Left lung (tissue), 10 donors: ENCODE measurements around the gene FGFRL1. TPM values are rescaled to one million over a fixed set of nuclear protein-coding genes. Genes with fewer than 3 reads are reported as not detected.

Source experiments
- ATAC-seq: fragments of 200-7000 bp; cut with Tn5 transposase; one replicate; pipeline ENCODE4 v1.9.1; 2020; ENCODE audit warnings: moderate library complexity
- DNase-seq, 4 donors: peaks; one replicate each; pipeline ENCODE4 v3.0.0-alpha.2; 2013 to 2020
- H3K27ac ChIP-seq, 2 donors: fragments of 200-600 bp; sonication (generic) in 1 of 2; one replicate each; pipeline versions ENCODE4 v1.5.0 to v1.8.0; 2020 to 2021
- H3K27me3 ChIP-seq, 2 donors: fragments of 200-600 bp; sonication (generic) in 1 of 2; one replicate each; pipeline versions ENCODE4 v1.5.0 to v1.8.0; 2020 to 2021
- H3K36me3 ChIP-seq, 2 donors: fragments of 200-600 bp; sonication (generic) in 1 of 2; one replicate each; pipeline versions ENCODE4 v1.5.0 to v1.8.0; 2020 to 2021
- H3K4me1 ChIP-seq, 2 donors: fragments of 200-600 bp; one replicate each; pipeline ENCODE4 v1.8.0; 2021
- H3K4me3 ChIP-seq, 2 donors: fragments of 200-600 bp; sonication (generic) in 1 of 2; one replicate each; pipeline versions ENCODE4 v1.5.0 to v1.8.0; 2020 to 2021; ENCODE audit warnings: mild to moderate bottlenecking in 1 of 2
- H3K9me3 ChIP-seq, 2 donors: fragments of 200-600 bp; sonication (generic) in 1 of 2; one replicate each; pipeline versions ENCODE4 v1.5.0 to v1.8.0; 2020 to 2021
- intact Hi-C, 2 donors: fragments of 100-400 bp; cut with DNase I; formaldehyde crosslinking; loops; one replicate each; pipeline versions ENCODE4 v1.11.2 to v1.14.2; 2022
- polyA plus RNA-seq, 6 donors: library from polyadenylated mRNA; unstranded; fragments of 120-200 nt; gene quantifications; one replicate each; pipeline ENCODE4 v1.2.1, GENCODE V29; 2013; ENCODE audit not compliant: insufficient read length in 6 of 6
- total RNA-seq, 2 donors: library from RNA; stranded (reverse); fragmentation: NEBNext Ultra II Directional; extraction: Animal tissue kit (Norgen Biotek cat#: 25700); gene quantifications; one replicate each; pipeline ENCODE4 v1.2.1, GENCODE V29; 2021
- TF ChIP-seq, protein P1 (sequence below), 2 donors: fragments of 200-600 bp; sonication (generic) in 1 of 2; IDR thresholded peaks; one replicate each; pipeline versions ENCODE4 v1.5.0 to v1.8.0; 2021; ENCODE audit warnings: antibody characterized with exemption in 2 of 2
- donor health status: DM: no; HTN: yes; CAD: no.
- donor health status: DM: no; HTN: no; CAD: no.

The FGFRL1 gene
- total and polyA plus RNA-seq, 8 donors = 16.3 to 31.2 (median 21.3) TPM

DNA sequence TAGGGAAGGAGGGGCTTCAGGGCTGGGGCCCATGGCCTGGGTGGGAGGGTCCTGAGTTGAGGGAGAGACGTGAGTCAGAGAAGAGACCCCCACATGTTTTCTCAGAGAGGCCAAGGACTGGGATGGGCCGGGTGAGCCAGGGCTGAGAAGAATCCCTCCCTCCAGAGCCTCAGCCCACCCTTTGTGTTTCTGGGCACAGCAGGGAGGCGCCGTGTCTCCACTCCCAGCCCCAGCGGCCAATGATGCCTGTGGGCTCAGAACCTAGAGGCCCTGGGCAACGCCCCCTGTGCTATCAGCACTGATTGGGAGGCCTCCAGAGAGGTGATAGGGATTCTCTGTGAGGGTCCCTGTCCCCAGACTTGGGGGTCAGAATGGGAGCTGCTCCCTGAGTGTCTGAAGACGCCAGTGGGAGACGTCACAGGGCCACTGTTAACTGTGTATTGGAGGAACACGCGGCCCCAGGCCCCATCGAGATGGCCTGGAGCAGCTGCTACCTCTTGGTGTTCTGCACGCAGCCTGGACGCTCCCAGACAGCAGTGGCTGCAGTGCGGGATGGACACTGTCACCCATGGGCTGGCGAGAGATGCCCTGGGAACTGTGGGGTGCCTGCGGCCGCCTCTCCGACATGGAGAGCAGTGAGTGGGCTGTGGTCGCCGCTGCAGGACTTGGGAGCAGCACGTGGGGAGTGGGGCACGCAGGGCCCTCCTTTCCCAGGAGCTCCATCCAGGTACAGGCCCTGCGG lies 8.5 kb downstream of the FGFRL1 start:
- no peaks in the 10 kb centered on the region for H3K9me3 ChIP-seq

GRCh38 chr4:1021386-1022050 lies 10.1 kb downstream of the FGFRL1 start:
- Histone ChIP-seq H3K27me3 (no peaks in the 10 kb centered on the region), H3K36me3 (peaks cover 0 to 13% of the 10 kb centered on the region in 2 donors), H3K4me1 (no peaks in the 10 kb centered on the region), H3K9me3 (no peaks in the 10 kb centered on the region), H3K27ac (no peak overlapping the region), H3K4me3 (no peak overlapping the region)
- ATAC-seq (no peak), DNase-seq (no peak)
- TF ChIP-seq, protein P1, sequence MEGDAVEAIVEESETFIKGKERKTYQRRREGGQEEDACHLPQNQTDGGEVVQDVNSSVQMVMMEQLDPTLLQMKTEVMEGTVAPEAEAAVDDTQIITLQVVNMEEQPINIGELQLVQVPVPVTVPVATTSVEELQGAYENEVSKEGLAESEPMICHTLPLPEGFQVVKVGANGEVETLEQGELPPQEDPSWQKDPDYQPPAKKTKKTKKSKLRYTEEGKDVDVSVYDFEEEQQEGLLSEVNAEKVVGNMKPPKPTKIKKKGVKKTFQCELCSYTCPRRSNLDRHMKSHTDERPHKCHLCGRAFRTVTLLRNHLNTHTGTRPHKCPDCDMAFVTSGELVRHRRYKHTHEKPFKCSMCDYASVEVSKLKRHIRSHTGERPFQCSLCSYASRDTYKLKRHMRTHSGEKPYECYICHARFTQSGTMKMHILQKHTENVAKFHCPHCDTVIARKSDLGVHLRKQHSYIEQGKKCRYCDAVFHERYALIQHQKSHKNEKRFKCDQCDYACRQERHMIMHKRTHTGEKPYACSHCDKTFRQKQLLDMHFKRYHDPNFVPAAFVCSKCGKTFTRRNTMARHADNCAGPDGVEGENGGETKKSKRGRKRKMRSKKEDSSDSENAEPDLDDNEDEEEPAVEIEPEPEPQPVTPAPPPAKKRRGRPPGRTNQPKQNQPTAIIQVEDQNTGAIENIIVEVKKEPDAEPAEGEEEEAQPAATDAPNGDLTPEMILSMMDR (IDR thresholded peaks at IDR 0.05) = no peak
- intact Hi-C loops = no loop called here

More for the DNA sequence above, 8.5 kb downstream of the FGFRL1 start:
- Histone ChIP-seq H3K27me3 (no peaks in the 10 kb centered on the region), H3K27ac (no peak overlapping the region), H3K36me3 (peaks cover 0 to 7% of the 10 kb centered on the region in 2 donors), H3K4me1 (no peaks in the 10 kb centered on the region), H3K4me3 (no peak overlapping the region)
- TF ChIP-seq, protein P1 (IDR thresholded peaks at IDR 0.05) = no peak
- ATAC-seq (no peak), DNase-seq (no peak)
- intact Hi-C loops = no loop called here

DNA sequence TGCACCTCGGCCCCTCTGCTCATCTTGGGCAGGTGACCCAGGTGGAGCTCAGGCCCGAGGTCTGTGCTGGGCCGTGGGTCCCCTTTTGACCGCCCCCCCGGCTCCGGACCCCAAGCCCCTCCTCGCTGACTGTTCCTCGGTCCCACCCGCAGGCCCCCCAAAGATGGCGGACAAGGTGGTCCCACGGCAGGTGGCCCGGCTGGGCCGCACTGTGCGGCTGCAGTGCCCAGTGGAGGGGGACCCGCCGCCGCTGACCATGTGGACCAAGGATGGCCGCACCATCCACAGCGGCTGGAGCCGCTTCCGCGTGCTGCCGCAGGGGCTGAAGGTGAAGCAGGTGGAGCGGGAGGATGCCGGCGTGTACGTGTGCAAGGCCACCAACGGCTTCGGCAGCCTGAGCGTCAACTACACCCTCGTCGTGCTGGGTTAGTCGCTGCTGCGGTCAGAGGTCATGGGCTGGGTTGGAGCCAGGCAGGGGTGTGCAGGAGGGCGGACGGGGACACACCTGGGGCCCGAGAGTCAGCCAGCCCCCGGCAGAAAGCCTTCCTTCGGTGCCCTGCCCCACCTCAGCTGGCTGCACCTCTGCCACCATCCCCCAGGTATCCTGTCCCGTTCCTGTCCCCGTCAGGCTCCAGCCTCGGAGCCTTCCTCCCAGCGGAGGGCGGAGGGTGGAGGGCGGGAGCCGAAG lies 10.8 kb downstream of the FGFRL1 start:
- H3K4me3 ChIP-seq = no peak overlapping the region
- ATAC-seq (no peak), DNase-seq (no peak)
- H3K27me3 ChIP-seq = peaks cover 0 to 5% of the 10 kb centered on the region in 2 donors
- no peaks in the 10 kb centered on the region for H3K4me1 ChIP-seq
- H3K36me3 ChIP-seq = peaks cover 0 to 13% of the 10 kb centered on the region in 2 donors
- H3K27ac ChIP-seq = no peak overlapping the region
- intact Hi-C loops = no loop called here
- TF ChIP-seq, protein P1 (IDR thresholded peaks at IDR 0.05) = no peak
- no peaks in the 10 kb centered on the region for H3K9me3 ChIP-seq

DNA sequence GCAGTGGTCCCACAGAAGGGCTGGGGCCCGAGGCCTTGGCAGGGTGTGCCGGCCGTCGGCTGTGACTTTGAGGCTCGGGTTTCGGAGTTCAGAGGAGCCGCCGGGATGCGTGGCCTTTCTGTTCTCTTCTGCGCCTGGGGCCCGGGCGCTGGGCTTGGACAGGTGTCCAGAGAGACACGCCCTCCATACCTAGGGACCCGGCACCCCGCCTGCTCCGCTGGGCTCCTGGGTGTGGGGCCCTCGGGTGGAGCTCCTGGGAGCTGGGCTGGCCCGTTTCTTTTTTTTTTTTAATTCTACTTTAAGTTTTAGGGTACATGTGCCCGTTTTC lies 11.3 kb downstream of the FGFRL1 start:
- H3K9me3 ChIP-seq = no peaks in the 10 kb centered on the region
- H3K4me3 ChIP-seq = no peak overlapping the region
- ATAC-seq (no peak), DNase-seq (no peak)
- no peaks in the 10 kb centered on the region for H3K4me1 ChIP-seq
- H3K27me3 ChIP-seq = peaks cover 0 to 10% of the 10 kb centered on the region in 2 donors
- intact Hi-C loops = no loop called here
- TF ChIP-seq, protein P1 (IDR thresholded peaks at IDR 0.05) = no peak
- H3K27ac ChIP-seq = no peak overlapping the region
- peaks cover 0 to 13% of the 10 kb centered on the region in 2 donors for H3K36me3 ChIP-seq

DNA sequence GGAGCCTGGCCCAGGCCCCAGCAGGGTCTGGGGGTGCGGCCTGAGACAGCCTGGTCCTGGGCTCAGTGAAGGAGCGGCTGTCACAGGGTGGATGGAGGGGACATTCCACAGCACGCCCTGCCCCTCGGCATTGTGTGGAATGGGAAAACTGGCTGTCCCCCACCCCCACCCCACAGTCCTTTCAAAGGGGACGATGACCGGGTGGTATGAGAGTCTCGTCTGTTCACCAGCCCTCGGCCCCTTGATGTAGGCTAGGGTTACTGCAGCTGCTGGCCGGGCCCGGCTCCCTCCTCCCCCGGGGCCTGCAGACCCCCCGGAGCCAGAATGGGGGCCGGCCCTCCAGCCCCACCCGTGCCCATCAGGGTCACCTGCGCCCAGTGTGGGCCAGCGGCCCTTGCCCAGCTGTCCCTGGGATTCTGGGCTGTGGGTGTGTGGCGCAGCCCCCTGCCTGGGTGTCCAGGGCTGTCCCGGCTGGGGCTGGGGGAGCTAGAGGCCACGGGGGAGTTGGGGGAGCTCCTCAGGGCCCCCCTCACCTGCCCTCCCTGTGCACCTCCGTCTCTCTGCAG lies 11.7 kb downstream of the FGFRL1 start:
- intact Hi-C loops = no loop called here
- Histone ChIP-seq H3K4me3 (no peak overlapping the region), H3K4me1 (no peaks in the 10 kb centered on the region), H3K27ac (no peak overlapping the region), H3K9me3 (no peaks in the 10 kb centered on the region), H3K36me3 (peaks cover 0 to 13% of the 10 kb centered on the region in 2 donors), H3K27me3 (peaks cover 0 to 14% of the 10 kb centered on the region in 2 donors)
- ATAC-seq = no peak
- TF ChIP-seq, protein P1 (IDR thresholded peaks at IDR 0.05) = no peak
- DNase-seq = no peak
